ENCODE results near the gene DLGAP1.

DNA sequence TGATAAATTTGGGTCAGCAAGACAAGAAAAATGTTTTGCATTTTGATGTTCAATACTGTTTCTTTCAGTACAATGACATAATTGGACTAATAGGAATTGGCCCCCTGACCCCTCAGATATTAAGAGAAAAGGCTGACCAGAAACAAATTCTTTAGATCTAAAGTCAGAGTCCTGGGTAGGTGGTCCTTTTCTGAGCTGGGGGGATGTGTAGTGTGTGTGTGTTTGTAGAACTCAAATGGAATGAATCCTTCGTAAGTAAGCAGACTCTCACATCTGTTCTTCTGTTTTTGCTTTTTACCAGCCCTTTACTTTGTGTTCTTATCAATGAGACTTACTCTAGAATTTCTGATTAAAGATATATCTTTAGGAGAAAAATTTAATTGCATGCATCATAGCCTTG, 677.4 kb downstream of the DLGAP1 start:
- TF ChIP-seq, protein P1, sequence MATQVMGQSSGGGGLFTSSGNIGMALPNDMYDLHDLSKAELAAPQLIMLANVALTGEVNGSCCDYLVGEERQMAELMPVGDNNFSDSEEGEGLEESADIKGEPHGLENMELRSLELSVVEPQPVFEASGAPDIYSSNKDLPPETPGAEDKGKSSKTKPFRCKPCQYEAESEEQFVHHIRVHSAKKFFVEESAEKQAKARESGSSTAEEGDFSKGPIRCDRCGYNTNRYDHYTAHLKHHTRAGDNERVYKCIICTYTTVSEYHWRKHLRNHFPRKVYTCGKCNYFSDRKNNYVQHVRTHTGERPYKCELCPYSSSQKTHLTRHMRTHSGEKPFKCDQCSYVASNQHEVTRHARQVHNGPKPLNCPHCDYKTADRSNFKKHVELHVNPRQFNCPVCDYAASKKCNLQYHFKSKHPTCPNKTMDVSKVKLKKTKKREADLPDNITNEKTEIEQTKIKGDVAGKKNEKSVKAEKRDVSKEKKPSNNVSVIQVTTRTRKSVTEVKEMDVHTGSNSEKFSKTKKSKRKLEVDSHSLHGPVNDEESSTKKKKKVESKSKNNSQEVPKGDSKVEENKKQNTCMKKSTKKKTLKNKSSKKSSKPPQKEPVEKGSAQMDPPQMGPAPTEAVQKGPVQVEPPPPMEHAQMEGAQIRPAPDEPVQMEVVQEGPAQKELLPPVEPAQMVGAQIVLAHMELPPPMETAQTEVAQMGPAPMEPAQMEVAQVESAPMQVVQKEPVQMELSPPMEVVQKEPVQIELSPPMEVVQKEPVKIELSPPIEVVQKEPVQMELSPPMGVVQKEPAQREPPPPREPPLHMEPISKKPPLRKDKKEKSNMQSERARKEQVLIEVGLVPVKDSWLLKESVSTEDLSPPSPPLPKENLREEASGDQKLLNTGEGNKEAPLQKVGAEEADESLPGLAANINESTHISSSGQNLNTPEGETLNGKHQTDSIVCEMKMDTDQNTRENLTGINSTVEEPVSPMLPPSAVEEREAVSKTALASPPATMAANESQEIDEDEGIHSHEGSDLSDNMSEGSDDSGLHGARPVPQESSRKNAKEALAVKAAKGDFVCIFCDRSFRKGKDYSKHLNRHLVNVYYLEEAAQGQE (IDR thresholded peaks at IDR 0.05; ENCODE audit: insufficient replicate concordance, low read depth): no peak
- TF ChIP-seq, protein P2, sequence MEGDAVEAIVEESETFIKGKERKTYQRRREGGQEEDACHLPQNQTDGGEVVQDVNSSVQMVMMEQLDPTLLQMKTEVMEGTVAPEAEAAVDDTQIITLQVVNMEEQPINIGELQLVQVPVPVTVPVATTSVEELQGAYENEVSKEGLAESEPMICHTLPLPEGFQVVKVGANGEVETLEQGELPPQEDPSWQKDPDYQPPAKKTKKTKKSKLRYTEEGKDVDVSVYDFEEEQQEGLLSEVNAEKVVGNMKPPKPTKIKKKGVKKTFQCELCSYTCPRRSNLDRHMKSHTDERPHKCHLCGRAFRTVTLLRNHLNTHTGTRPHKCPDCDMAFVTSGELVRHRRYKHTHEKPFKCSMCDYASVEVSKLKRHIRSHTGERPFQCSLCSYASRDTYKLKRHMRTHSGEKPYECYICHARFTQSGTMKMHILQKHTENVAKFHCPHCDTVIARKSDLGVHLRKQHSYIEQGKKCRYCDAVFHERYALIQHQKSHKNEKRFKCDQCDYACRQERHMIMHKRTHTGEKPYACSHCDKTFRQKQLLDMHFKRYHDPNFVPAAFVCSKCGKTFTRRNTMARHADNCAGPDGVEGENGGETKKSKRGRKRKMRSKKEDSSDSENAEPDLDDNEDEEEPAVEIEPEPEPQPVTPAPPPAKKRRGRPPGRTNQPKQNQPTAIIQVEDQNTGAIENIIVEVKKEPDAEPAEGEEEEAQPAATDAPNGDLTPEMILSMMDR (IDR thresholded peaks at IDR 0.05; ENCODE audit: insufficient read depth, low read length): no peak

Measured in HL-60 (cell line).